HCT116 (cell line): ENCODE data around the gene CLDN9. TPM values are rescaled to one million over a fixed set of nuclear protein-coding genes. Genes with fewer than 3 reads are reported as not detected.

Experiments used
- ATAC-seq: fragments of 200-7000 bp; cut with Tn5 transposase; 2 replicates; pipeline ENCODE4 v1.9.1; 2020; ENCODE audit warnings: mild to moderate bottlenecking, moderate library complexity
- BruUV-seq: library from RNA; stranded (reverse); fragments of 400-500 nt; replicated peaks from 2 replicates; lab custom pipeline; 2021; lab: Mats Ljungman, UMichigan
- CTCF ChIA-PET: fragments of 300-600 bp; sonication (Branson Sonifier 250); formaldehyde crosslinking; loops from one replicate; lab custom pipeline; 2021; ENCODE audit warnings: antibody characterized with exemption; lab: Charles Lee
- POLR2A ChIA-PET: fragments of 300-600, 350-600 bp; sonication (Branson Sonifier 250); formaldehyde crosslinking; loops from one replicate; lab custom pipeline; 2021; ENCODE audit warnings: antibody characterized with exemption; lab: Charles Lee
- RAD21 ChIA-PET, 2 experiments: fragments of 300-600 bp; sonication (Branson Sonifier 250); formaldehyde crosslinking; loops; one replicate each; lab custom pipeline; 2023; ENCODE audit warnings: low total read pairs in 2 of 2; ENCODE audit not compliant: uncharacterized antibody in 2 of 2, unreplicated experiment in 2 of 2, low non-redundant PET in 1 of 2; lab: Charles Lee
- DNase-seq: peaks from one replicate; pipeline ENCODE4 v3.0.0-alpha.2; 2010; ENCODE audit warnings: low read depth, low spot score
- H2AFZ ChIP-seq: fragments of 200-600 bp; shearing (Covaris generic), sonication (generic); 2 replicates; pipeline ENCODE4 v1.6.1; 2017; ENCODE audit warnings: low read depth, mixed run types, mixed read lengths, antibody characterized with exemption, low read length; ENCODE audit not compliant: poor library complexity, severe bottlenecking
- H3K27ac ChIP-seq: 2 replicates; pipeline ENCODE4 v1.5.1; 2012; ENCODE audit warnings: low read depth, low read length
- H3K27me3 ChIP-seq: fragments of 200-600 bp; sonication (generic); 2 replicates; pipeline ENCODE4 v1.6.1; 2016; ENCODE audit warnings: mixed run types, low read length, mixed read lengths; ENCODE audit not compliant: insufficient read depth
- H3K36me3 ChIP-seq, 2 experiments: fragments of 200-500 bp in 1 of 2; fragments of 200-600 bp in 1 of 2; sonication (Bioruptor generic) in 1 of 2; sonication (generic) in 1 of 2; 2 replicates each; pipeline versions ENCODE4 v1.5.1 to v1.6.1; 2014 to 2016; ENCODE audit warnings: low read length in 2 of 2, inconsistent platforms in 1 of 2, mixed read lengths in 1 of 2, mixed run types in 1 of 2; ENCODE audit not compliant: insufficient read depth in 2 of 2, control insufficient read depth in 1 of 2
- H3K4me1 ChIP-seq, 2 experiments: fragments of 200-600 bp in 1 of 2; sonication (generic) in 1 of 2; 2 replicates each; pipeline versions ENCODE4 v1.5.1 to v1.6.1; 2012 to 2017; ENCODE audit warnings: low read length in 2 of 2, inconsistent platforms in 1 of 2, mild to moderate bottlenecking in 1 of 2, mixed read lengths in 1 of 2, mixed run types in 1 of 2, moderate library complexity in 1 of 2; ENCODE audit not compliant: insufficient read depth in 2 of 2, control insufficient read depth in 1 of 2
- H3K4me2 ChIP-seq: fragments of 200-600 bp; sonication (generic); 2 replicates; pipeline ENCODE4 v1.6.1; 2017; ENCODE audit warnings: mixed run types, low read length, mixed read lengths
- H3K4me3 ChIP-seq, 2 experiments: fragments of 200-600 bp in 1 of 2; sonication (generic) in 1 of 2; replicated peaks in 1 of 2; 2 replicates each; pipeline ENCODE4 v1.5.1; 2011 to 2016; ENCODE audit warnings: low read length in 2 of 2, control low read depth in 1 of 2, low read depth in 1 of 2, mild to moderate bottlenecking in 1 of 2, mixed read lengths in 1 of 2, mixed run types in 1 of 2
- H3K79me2 ChIP-seq: fragments of 200-600 bp; sonication (generic); 2 replicates; pipeline ENCODE4 v1.6.1; 2017; ENCODE audit warnings: mild to moderate bottlenecking, mixed run types, low read length, moderate library complexity, mixed read lengths; ENCODE audit not compliant: insufficient read depth
- H3K9ac ChIP-seq: fragments of 200-600 bp; sonication (generic); 2 replicates; pipeline ENCODE4 v1.6.1; 2016; ENCODE audit warnings: low read length, mixed read lengths
- H3K9me2 ChIP-seq: fragments of 200-600 bp; sonication (generic), shearing (Covaris generic); 2 replicates; pipeline ENCODE4 v1.6.1; 2017; ENCODE audit warnings: mixed run types, mild to moderate bottlenecking, moderate library complexity; ENCODE audit not compliant: insufficient read depth
- H3K9me3 ChIP-seq, 2 experiments: fragments of 200-500 bp in 1 of 2; fragments of 200-600 bp in 1 of 2; sonication (Bioruptor generic) in 1 of 2; sonication (generic) in 1 of 2; 2 replicates each; pipeline ENCODE4 v1.6.1; 2014 to 2017; ENCODE audit warnings: low read length in 2 of 2, mixed read lengths in 2 of 2, inconsistent platforms in 1 of 2, low read depth in 1 of 2, mild to moderate bottlenecking in 1 of 2, mixed run types in 1 of 2, moderate library complexity in 1 of 2; ENCODE audit not compliant: control insufficient read depth in 1 of 2, insufficient read depth in 1 of 2
- H4K20me1 ChIP-seq: fragments of 200-600 bp; sonication (generic), shearing (Covaris generic); 2 replicates; pipeline ENCODE4 v1.6.1; 2017; ENCODE audit warnings: mixed run types, mild to moderate bottlenecking, moderate library complexity; ENCODE audit not compliant: insufficient read depth
- CEBPB ChIP-seq: IDR thresholded peaks from 2 replicates; pipeline ENCODE4 v1.6.1; 2012; ENCODE audit warnings: low read depth
- EGR1 ChIP-seq: IDR thresholded peaks from 2 replicates; pipeline ENCODE4 v1.6.1; 2012; ENCODE audit warnings: low read depth
- FOSL1 ChIP-seq: IDR thresholded peaks from 2 replicates; pipeline ENCODE4 v1.6.1; 2012; ENCODE audit warnings: low read depth
- JUND ChIP-seq: IDR thresholded peaks from 2 replicates; pipeline ENCODE4 v1.6.1; 2012
- TCF7L2 ChIP-seq: IDR thresholded peaks from 2 replicates; pipeline ENCODE4 v1.7.0; 2011; ENCODE audit warnings: borderline replicate concordance, inconsistent platforms; ENCODE audit not compliant: insufficient read depth, insufficient read length; ENCODE audit errors: extremely low read depth
- YY1 ChIP-seq: IDR thresholded peaks from 2 replicates; pipeline ENCODE4 v1.6.1; 2011; ENCODE audit warnings: low read length, low read depth, moderate library complexity, mild to moderate bottlenecking; ENCODE audit not compliant: insufficient replicate concordance; ENCODE audit errors: extremely low read depth
- intact Hi-C: fragments of 100-400 bp; cut with micrococcal nuclease; formaldehyde crosslinking; loops from 2 replicates; pipeline ENCODE4 v1.10.0; 2022
- total RNA-seq: library from RNA; stranded (reverse); gene quantifications from one replicate; pipeline ENCODE4 v1.2.1, GENCODE V29; 2021; ENCODE audit not compliant: unreplicated experiment
- TF ChIP-seq, protein P1 (sequence below): IDR thresholded peaks from 2 replicates; pipeline ENCODE4 v1.6.1; 2012

Gene CLDN9
- total RNA-seq, 1 experiment from 2014 or later, result 0.76 TPM

DNA sequence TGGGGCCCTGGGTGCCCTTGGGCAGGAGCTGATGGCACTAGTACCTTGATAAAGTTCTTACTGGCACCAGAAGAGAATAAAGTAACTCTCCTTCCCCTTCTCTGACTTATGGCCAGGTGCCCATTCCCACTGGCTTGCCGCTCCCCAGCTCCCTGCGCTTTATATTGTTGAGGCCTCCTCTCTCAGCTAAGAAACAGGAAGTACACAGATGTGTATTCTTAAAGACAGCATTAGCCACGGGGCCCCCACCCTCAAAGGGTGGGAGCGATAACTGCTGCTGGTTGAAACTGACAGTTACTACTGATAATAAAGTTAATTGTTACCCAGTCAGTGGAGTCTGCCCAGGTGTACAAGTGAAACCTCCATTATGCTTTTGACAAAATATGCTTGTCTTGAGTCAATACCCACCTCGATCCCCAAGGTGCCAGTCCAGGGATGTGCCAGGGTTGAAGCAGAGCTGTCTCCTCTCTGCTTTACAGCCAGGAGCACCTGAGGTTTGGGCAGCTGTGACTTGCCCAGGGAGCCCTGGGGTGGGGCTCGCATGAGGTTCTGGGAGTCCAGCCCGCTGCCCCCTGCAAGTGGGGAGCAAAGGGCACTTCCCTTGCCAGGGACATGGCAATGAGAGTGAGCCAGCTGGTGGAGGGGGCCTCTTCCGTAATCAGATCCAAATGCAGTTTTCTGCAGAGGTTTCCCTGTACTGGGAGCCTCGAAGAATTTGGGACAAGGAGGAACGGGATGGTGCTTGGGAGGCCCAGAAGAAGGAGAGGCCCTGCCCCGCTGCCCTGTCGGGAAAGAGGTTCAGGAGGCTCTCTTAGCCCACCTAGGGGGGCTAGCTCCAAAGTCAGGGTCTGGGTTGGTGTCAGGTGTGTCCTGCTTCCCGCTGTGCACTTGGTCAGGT, 5.4 kb upstream of the CLDN9 start:
- POLR2A ChIA-PET, result interaction anchor here (11.4 kb wide), 1 partner anchor 14 kb away, joined by 188 read pairs; the partner anchor contains the start of genes CLDN6, HCFC1R1, THOC6 and TNFRSF12A
- DNase-seq, result no peak

DNA sequence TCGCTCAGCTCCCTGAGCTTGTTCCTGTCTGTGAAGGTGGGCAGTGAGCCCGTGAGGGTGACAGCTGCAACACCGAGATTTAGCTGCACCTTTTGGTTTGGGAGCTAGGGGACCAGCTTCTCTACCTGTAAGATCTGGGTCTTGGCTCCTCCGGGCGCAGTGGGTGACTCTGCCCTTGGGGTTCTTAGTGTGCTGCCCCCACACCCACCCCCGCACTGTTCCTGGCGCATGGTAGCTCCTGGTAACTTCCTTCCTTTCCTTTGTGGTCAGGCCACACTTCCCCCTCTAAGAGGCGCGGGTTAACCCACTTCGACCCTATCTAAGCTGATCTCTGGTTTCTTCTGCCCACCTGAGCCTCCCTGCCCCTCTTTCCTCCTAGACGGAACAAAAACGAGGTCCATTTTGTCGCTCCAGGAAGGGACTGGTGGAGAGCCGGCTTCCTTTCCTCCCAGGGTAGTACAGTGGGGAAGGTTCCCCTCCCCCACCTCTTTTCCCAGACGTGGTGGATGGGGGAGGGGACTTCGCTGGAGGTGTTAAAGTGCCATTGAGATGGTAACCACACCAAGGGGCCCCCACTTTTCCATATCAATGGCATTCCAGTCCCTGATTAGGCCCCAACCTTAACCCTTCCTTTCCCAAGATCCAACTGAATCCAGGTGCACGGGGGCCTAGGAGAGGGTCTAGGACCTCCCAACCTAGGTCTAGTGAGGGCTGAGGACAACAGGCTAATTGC, 4.6 kb upstream of the CLDN9 start:
- no peak overlapping the region for H2AFZ ChIP-seq
- intact Hi-C loops, result no loop called here
- no TSS peak for BruUV-seq
- no peaks in the 10 kb centered on the region for H3K27me3 ChIP-seq
- H3K79me2 ChIP-seq, result no peaks in the 10 kb centered on the region
- H3K9me3 ChIP-seq, result no peaks in the 10 kb centered on the region
- DNase-seq (no peak), ATAC-seq (no peak)
- H3K27ac ChIP-seq, result no peak overlapping the region; the same call in 1 of the 2 replicates
- peaks cover 59 to 89% of the 10 kb centered on the region in 2 experiments for H3K4me1 ChIP-seq
- ChIA-PET RAD21 (no interaction called here), POLR2A (interaction anchor here (11.4 kb wide), 1 partner anchor 14 kb away, joined by 188 read pairs; the partner anchor contains the start of genes CLDN6, HCFC1R1, THOC6 and TNFRSF12A), CTCF (interaction anchor here (0.8 kb wide), 1 partner anchor 26 kb away, joined by 4 read pairs; no protein-coding TSS in a partner anchor)
- no peak for TF ChIP-seq EGR1
- no peak for TF ChIP-seq YY1
- TF ChIP-seq, protein P1, sequence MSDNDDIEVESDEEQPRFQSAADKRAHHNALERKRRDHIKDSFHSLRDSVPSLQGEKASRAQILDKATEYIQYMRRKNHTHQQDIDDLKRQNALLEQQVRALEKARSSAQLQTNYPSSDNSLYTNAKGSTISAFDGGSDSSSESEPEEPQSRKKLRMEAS, result no peak
- no peak for TF ChIP-seq FOSL1
- no peak for TF ChIP-seq JUND
- no peak for TF ChIP-seq CEBPB
- peak overlapping the region; percentile 64 for H3K9ac ChIP-seq
- H3K4me2 ChIP-seq, result peak overlapping the region; percentile 84
- H3K4me3 ChIP-seq, result no peak overlapping the region
- no peaks in the 10 kb centered on the region for H4K20me1 ChIP-seq
- H3K36me3 ChIP-seq, result no peaks in the 10 kb centered on the region
- H3K9me2 ChIP-seq, result no peaks in the 10 kb centered on the region

More for the DNA sequence above, 5.4 kb upstream of the CLDN9 start:
- TF ChIP-seq TCF7L2, result no peak
- peak overlapping the region; percentile 84; the same call in 1 of the 2 replicates for H3K4me2 ChIP-seq
- H3K4me1 ChIP-seq, result peaks cover 52 to 81% of the 10 kb centered on the region in 2 experiments
- H3K27me3 ChIP-seq, result no peaks in the 10 kb centered on the region
- no peaks in the 10 kb centered on the region for H3K36me3 ChIP-seq
- H3K27ac ChIP-seq, result no peak overlapping the region; the same call in 1 of the 2 replicates
- ChIA-PET RAD21 (no interaction called here), CTCF (interaction anchor here (0.7 to 1.1 kb wide), 3 partner anchors 14 to 26 kb away, joined by 3 to 4 read pairs (median 4); no protein-coding TSS in a partner anchor)
- H4K20me1 ChIP-seq, result no peaks in the 10 kb centered on the region
- H2AFZ ChIP-seq, result no peak overlapping the region
- no peak overlapping the region for H3K4me3 ChIP-seq
- H3K9me2 ChIP-seq, result no peaks in the 10 kb centered on the region
- H3K79me2 ChIP-seq, result no peaks in the 10 kb centered on the region
- BruUV-seq, result no TSS peak
- ATAC-seq, result no peak
- H3K9ac ChIP-seq, result peak overlapping the region; percentile 6; the same call in 1 of the 2 replicates
- intact Hi-C loops, result no loop called here
- no peaks in the 10 kb centered on the region for H3K9me3 ChIP-seq
